OCI-LY3 (cell line): Measurements from ENCODE around the gene TRMT61A.

Experiments
- H2AFZ ChIP-seq: fragments of 200-600, 300-600 bp; shearing (Covaris generic); 2 replicates; pipeline ENCODE4 v1.6.0; 2014; ENCODE audit warnings: antibody characterized with exemption, low read depth, low read length
- H3K27ac ChIP-seq: fragments of 200-600, 300-600 bp; sonication (generic); 2 replicates; pipeline ENCODE4 v1.5.1; 2014; ENCODE audit warnings: mild to moderate bottlenecking, low read length, moderate library complexity, mixed read lengths
- H3K27me3 ChIP-seq: fragments of 200-600, 300-600 bp; sonication (generic); 2 replicates; pipeline ENCODE4 v1.6.1; 2014; ENCODE audit warnings: low read depth, low read length, mixed read lengths
- H3K36me3 ChIP-seq: fragments of 200-600, 300-600 bp; sonication (generic); replicated peaks from 2 replicates; pipeline ENCODE3; 2014; ENCODE audit warnings: low read depth, low read length, mixed read lengths
- H3K4me1 ChIP-seq: fragments of 300-600, 200-600 bp; sonication (generic); 2 replicates; pipeline ENCODE4 v1.6.1; 2014; ENCODE audit warnings: low read length, mixed read lengths
- H3K4me2 ChIP-seq: fragments of 200-600, 300-600 bp; sonication (generic); 2 replicates; pipeline ENCODE4 v1.6.1; 2014; ENCODE audit warnings: low read length, mixed read lengths
- H3K4me3 ChIP-seq: fragments of 300-600, 200-600 bp; sonication (generic); 2 replicates; pipeline ENCODE4 v1.5.1; 2014; ENCODE audit warnings: antibody characterized with exemption, mild to moderate bottlenecking, low read length, moderate library complexity
- H3K79me2 ChIP-seq: fragments of 300-600, 200-600 bp; shearing (Covaris generic); 2 replicates; pipeline ENCODE4 v1.6.1; 2014; ENCODE audit warnings: mild to moderate bottlenecking, low read length, mixed read lengths
- H3K9ac ChIP-seq: fragments of 300-600, 200-600 bp; shearing (Covaris generic); 2 replicates; pipeline ENCODE4 v1.6.0; 2014; ENCODE audit warnings: mild to moderate bottlenecking, low read length, moderate library complexity
- H3K9me3 ChIP-seq: fragments of 200-600, 300-600 bp; shearing (Covaris generic); 2 replicates; pipeline ENCODE4 v1.6.1; 2014; ENCODE audit warnings: low read length, mixed read lengths; ENCODE audit not compliant: insufficient read depth
- H4K20me1 ChIP-seq: fragments of 200-600, 300-600 bp; sonication (generic); 2 replicates; pipeline ENCODE4 v1.6.1; 2016; ENCODE audit warnings: low read length, mixed read lengths; ENCODE audit not compliant: insufficient read depth
- EZH2phosphoT487 ChIP-seq: fragments of 200-600 bp; shearing (Covaris generic); IDR thresholded peaks from 2 replicates; pipeline ENCODE4 v1.6.1; 2018; ENCODE audit warnings: antibody characterized with exemption, mixed run types, low read depth
- TF ChIP-seq, protein P1 (sequence below): fragments of 200-600, 300-600 bp; sonication (generic); IDR thresholded peaks from 2 replicates; pipeline ENCODE4 v1.5.1; 2014; ENCODE audit warnings: antibody characterized with exemption, low read length, low read depth

TRMT61A gene

DNA sequence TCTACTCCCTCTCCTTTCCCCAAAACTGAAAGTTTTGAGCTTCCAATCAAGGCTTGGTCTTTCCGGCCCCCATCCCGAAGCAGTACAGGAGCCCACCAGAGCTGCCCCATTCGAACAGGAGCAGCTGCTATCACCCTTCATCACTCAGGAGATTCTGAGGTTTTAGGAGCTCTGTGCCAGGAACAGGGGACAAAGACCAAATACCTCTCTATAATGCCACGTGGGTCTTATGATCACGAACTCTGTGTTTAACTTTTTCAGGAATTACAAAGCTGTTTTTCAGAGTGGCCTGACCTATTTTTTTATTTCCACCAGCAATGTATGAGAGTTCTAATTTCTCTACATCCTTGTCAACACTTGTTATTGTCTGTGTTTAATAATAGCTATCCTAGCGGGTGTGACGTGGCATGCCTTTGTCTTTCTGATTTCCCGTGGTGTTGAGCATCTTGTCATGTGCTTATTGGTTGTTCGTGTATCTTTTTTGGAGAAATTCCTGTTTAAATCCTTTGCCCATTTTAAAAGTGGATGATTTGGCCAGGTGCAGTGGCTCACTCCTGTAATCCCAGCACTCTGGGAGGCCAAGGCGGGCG is 55.4 kb downstream of the TRMT61A start:
- no peaks in the 10 kb centered on the region for H3K9me3 ChIP-seq
- no peaks in the 10 kb centered on the region for H3K4me1 ChIP-seq
- no peaks in the 10 kb centered on the region for H3K27me3 ChIP-seq
- no peak overlapping the region for H2AFZ ChIP-seq
- H3K4me3 ChIP-seq, result no peak overlapping the region
- TF ChIP-seq, protein P1, sequence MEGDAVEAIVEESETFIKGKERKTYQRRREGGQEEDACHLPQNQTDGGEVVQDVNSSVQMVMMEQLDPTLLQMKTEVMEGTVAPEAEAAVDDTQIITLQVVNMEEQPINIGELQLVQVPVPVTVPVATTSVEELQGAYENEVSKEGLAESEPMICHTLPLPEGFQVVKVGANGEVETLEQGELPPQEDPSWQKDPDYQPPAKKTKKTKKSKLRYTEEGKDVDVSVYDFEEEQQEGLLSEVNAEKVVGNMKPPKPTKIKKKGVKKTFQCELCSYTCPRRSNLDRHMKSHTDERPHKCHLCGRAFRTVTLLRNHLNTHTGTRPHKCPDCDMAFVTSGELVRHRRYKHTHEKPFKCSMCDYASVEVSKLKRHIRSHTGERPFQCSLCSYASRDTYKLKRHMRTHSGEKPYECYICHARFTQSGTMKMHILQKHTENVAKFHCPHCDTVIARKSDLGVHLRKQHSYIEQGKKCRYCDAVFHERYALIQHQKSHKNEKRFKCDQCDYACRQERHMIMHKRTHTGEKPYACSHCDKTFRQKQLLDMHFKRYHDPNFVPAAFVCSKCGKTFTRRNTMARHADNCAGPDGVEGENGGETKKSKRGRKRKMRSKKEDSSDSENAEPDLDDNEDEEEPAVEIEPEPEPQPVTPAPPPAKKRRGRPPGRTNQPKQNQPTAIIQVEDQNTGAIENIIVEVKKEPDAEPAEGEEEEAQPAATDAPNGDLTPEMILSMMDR, result no peak
- no peak for TF ChIP-seq EZH2phosphoT487
- H3K9ac ChIP-seq, result no peak overlapping the region
- no peak overlapping the region for H3K27ac ChIP-seq
- peaks cover 2% of the 10 kb centered on the region for H3K36me3 ChIP-seq
- no peaks in the 10 kb centered on the region for H4K20me1 ChIP-seq
- H3K79me2 ChIP-seq, result no peaks in the 10 kb centered on the region
- no peak overlapping the region for H3K4me2 ChIP-seq
